HG03097 (cell line): ENCODE results near the gene RHOG.

Experiments
- ATAC-seq: cut with Tn5 transposase; IDR thresholded peaks from one replicate; pipeline ENCODE4 v1.9.1; 2021; ENCODE audit not compliant: unreplicated experiment, low FRiP score

RHOG gene

GRCh38 chr11:3782963-3783362 is 57.8 kb downstream of the RHOG start:
- no peak for ATAC-seq

- no peak for ATAC-seq
Measured at GRCh38 chr11:3781423-3781822, 59.3 kb downstream of the RHOG start.
